MCF 10A (cell line): ENCODE measurements around the gene UBD. TPM values are rescaled to one million over a fixed set of nuclear protein-coding genes. Genes with fewer than 3 reads are reported as not detected.
A peak's percentile ranks its signal among the peaks of the same experiment; 100 is the strongest.

Experiments used
- BruUV-seq: library from RNA; stranded (reverse); fragments of 400-500 nt; replicated peaks from 2 replicates; lab custom pipeline; 2021; lab: Mats Ljungman, UMichigan
- CTCF ChIA-PET: fragments of 300-600 bp; sonication (Branson Sonifier 250); formaldehyde crosslinking; extraction: SDS; loops from one replicate; lab custom pipeline; 2021; ENCODE audit warnings: antibody characterized with exemption, inconsistent platforms; lab: Yijun Ruan, JAX
- POLR2A ChIA-PET: fragments of 300-600, 350-650 bp; sonication (Branson Sonifier 250); formaldehyde crosslinking; extraction: SDS; loops from one replicate; lab custom pipeline; 2020; ENCODE audit warnings: antibody characterized with exemption, inconsistent platforms; lab: Yijun Ruan, JAX
- DNase-seq: peaks from one replicate; pipeline ENCODE4 v3.0.0-alpha.2; 2018; ENCODE audit not compliant: unreplicated experiment
- H3K27ac Mint-ChIP-seq: one replicate; pipeline ENCODE4 v1.8.0; 2022; ENCODE audit warnings: mild to moderate bottlenecking, low read depth, mixed read lengths; ENCODE audit not compliant: unreplicated experiment
- H3K27me3 Mint-ChIP-seq: one replicate; pipeline ENCODE4 v1.8.0; 2022; ENCODE audit warnings: mixed read lengths; ENCODE audit not compliant: insufficient read depth, unreplicated experiment
- H3K36me3 Mint-ChIP-seq: one replicate; pipeline ENCODE4 v1.8.0; 2022; ENCODE audit warnings: mild to moderate bottlenecking, moderate library complexity, mixed read lengths; ENCODE audit not compliant: insufficient read depth, unreplicated experiment
- H3K4me1 Mint-ChIP-seq: one replicate; pipeline ENCODE4 v1.8.0; 2022; ENCODE audit warnings: mixed read lengths; ENCODE audit not compliant: insufficient read depth, unreplicated experiment
- H3K4me3 Mint-ChIP-seq: one replicate; pipeline ENCODE4 v1.8.0; 2022; ENCODE audit warnings: mild to moderate bottlenecking, moderate library complexity, mixed read lengths; ENCODE audit not compliant: unreplicated experiment
- H3K9me3 Mint-ChIP-seq: one replicate; pipeline ENCODE4 v1.8.0; 2022; ENCODE audit warnings: mixed read lengths; ENCODE audit not compliant: unreplicated experiment
- intact Hi-C: fragments of 100-400 bp; cut with micrococcal nuclease; formaldehyde crosslinking; loops from 2 replicates; pipeline ENCODE4 v1.14.1; 2022
- total RNA-seq: library from RNA; stranded (reverse); gene quantifications from 2 replicates; pipeline ENCODE4 v1.2.3, GENCODE V29; 2022
- TF ChIP-seq, protein P1 (sequence below): fragments of 200-600 bp; IDR thresholded peaks from one replicate; pipeline ENCODE4 v1.8.0; 2022; ENCODE audit warnings: antibody characterized with exemption, mild to moderate bottlenecking; ENCODE audit not compliant: unreplicated experiment

The UBD gene
- total RNA-seq, 1 experiment from 2014 or later: not detected

DNA sequence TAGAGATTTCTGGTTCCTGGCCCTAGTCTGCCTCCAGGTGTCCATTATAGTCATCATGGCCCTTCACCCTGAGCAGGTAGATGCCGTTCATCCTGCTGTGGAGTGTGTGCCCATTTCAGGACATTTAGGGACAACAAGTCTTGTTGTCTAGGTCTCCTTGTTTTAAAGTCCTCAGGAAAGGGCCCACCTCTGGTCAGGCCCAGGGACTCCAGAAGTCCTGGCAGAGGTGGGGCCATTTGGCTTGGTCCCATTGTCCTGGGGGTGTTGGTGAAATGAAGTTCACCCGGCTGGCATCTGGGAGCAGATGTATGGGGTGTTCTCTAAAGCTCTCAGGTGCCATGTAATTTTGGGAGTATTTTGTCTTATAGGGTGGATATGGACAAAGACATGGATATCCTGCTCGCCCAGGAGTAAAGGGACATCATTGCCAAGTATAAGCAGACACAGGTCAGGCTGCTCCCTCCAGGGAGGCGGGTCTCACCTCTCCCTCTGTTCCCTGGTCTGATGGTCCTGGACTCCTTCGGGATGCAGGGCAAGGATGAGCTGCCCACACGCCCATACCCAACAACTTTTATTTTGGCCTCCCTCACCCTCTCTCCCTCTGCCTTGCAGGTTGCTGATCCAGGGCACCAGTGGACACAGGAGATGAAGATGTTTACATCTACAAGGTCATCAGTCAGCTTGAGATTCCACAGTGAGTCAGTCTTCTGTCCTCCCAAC is 40.1 kb downstream of the UBD start:
- no peaks in the 10 kb centered on the region for H3K36me3 Mint-ChIP-seq
- peaks cover 8% of the 10 kb centered on the region for H3K9me3 Mint-ChIP-seq
- ChIA-PET CTCF (interaction anchor here (0.6 kb wide), 1 partner anchor 130 kb away, joined by 3 read pairs; no protein-coding TSS in a partner anchor), POLR2A (no interaction called here)
- H3K27ac Mint-ChIP-seq: no peak overlapping the region
- no TSS peak for BruUV-seq
- peaks cover 6% of the 10 kb centered on the region for H3K27me3 Mint-ChIP-seq
- TF ChIP-seq, protein P1, sequence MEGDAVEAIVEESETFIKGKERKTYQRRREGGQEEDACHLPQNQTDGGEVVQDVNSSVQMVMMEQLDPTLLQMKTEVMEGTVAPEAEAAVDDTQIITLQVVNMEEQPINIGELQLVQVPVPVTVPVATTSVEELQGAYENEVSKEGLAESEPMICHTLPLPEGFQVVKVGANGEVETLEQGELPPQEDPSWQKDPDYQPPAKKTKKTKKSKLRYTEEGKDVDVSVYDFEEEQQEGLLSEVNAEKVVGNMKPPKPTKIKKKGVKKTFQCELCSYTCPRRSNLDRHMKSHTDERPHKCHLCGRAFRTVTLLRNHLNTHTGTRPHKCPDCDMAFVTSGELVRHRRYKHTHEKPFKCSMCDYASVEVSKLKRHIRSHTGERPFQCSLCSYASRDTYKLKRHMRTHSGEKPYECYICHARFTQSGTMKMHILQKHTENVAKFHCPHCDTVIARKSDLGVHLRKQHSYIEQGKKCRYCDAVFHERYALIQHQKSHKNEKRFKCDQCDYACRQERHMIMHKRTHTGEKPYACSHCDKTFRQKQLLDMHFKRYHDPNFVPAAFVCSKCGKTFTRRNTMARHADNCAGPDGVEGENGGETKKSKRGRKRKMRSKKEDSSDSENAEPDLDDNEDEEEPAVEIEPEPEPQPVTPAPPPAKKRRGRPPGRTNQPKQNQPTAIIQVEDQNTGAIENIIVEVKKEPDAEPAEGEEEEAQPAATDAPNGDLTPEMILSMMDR: no peak
- no peak overlapping the region for H3K4me3 Mint-ChIP-seq
- DNase-seq: no peak
- H3K4me1 Mint-ChIP-seq: peaks cover 7% of the 10 kb centered on the region
- intact Hi-C loops: no loop called here

DNA sequence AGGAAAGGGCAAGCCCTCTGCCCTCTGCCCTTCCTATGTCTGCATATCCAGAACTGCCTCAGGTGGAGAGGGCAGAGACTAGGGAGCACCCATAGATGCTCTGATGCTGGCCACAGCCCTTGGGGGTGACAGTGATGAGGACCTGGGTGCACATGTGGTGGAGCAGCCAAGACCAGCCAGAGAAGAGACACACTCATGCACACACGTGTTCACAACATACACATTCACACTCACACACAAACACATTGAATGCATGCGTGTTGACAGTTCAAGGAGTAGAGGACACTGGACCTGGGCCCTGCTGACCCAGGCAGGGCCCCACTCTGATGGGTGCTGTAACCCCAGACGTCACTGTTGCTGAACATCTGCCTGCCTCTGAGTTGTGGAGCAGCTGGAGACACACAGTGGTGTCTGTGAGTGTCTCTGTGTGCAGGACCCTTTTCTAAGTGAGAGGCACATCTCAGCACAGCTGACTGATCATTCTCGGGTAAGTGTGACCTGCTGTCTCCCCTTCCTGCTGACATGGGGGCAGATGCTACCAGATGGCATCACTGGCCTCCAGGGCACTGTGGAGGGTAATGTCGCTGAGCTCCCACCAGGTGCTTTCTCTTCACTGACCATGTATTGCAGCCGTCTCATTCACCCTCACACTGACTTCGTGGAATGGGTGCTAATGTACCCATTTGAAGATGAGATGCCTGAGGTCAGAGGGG is 41.6 kb downstream of the UBD start:
- TF ChIP-seq, protein P1: no peak
- Mint-ChIP-seq H3K4me1 (peaks cover 7% of the 10 kb centered on the region), H3K27me3 (no peaks in the 10 kb centered on the region), H3K36me3 (no peaks in the 10 kb centered on the region), H3K27ac (no peak overlapping the region), H3K9me3 (peaks cover 8% of the 10 kb centered on the region), H3K4me3 (no peak overlapping the region)
- ChIA-PET POLR2A (no interaction called here), CTCF (no interaction called here)
- intact Hi-C loops: no loop called here
- BruUV-seq: no TSS peak
- no peak for DNase-seq

DNA sequence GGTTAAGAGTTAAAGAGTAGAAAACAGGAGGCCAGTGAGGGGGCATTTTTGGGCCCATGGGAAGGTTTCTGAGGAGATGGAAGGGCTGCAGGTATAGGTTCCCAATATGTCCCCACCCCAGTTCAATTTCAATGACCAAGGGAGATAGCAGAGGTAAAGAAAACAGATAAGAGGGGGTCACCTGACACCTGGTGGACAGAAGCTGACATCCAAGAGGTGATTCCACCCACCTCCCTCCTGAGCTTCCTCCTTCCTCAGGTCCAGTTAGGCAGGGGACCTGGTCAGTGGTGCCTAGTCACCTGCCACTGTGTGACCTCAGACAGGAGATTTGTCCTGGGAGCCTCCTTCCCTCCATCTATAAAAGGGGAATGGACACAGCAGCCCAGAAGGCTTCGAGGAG is 42.3 kb downstream of the UBD start:
- DNase-seq: no peak
- no peaks in the 10 kb centered on the region for H3K36me3 Mint-ChIP-seq
- intact Hi-C loops: no loop called here
- TF ChIP-seq, protein P1: no peak
- no peaks in the 10 kb centered on the region for H3K27me3 Mint-ChIP-seq
- H3K4me1 Mint-ChIP-seq: peaks cover 7% of the 10 kb centered on the region
- no peak overlapping the region for H3K4me3 Mint-ChIP-seq
- ChIA-PET CTCF (no interaction called here), POLR2A (no interaction called here)
- H3K27ac Mint-ChIP-seq: no peak overlapping the region
- no TSS peak for BruUV-seq
- peaks cover 8% of the 10 kb centered on the region for H3K9me3 Mint-ChIP-seq

DNA sequence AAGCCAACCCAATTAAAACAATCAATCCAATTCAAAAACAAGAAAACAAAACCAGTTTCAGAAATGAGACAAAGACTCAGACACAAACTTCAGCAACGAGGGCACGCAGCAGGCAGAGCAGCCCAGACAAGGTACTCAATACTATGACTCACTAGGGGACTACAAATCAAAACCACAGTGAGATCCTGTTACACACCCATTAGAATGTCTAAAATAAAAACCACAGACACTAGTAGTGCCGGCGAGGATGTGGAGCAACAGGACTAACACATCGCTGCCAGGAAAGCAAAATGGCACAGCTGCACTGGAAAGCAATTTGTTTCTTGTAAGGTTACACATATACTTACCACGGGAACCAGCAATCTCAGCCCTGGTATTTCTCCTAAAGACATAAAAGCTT is 43.4 kb downstream of the UBD start:
- Mint-ChIP-seq H3K4me1 (peaks cover 7% of the 10 kb centered on the region), H3K27ac (no peak overlapping the region), H3K9me3 (peaks cover 8% of the 10 kb centered on the region), H3K36me3 (no peaks in the 10 kb centered on the region), H3K27me3 (peaks cover 8% of the 10 kb centered on the region), H3K4me3 (no peak overlapping the region)
- intact Hi-C loops: no loop called here
- no TSS peak for BruUV-seq
- POLR2A ChIA-PET: interaction anchor here (0.5 kb wide), 1 partner anchor 469 kb away, joined by 3 read pairs; no protein-coding TSS in a partner anchor
- CTCF ChIA-PET: no interaction called here
- TF ChIP-seq, protein P1: no peak
- peak; percentile 86 for DNase-seq
